Cardiac muscle cell (in vitro differentiated cells and primary cell): Measurements from ENCODE around the gene RFX2. TPM values are rescaled to one million over a fixed set of nuclear protein-coding genes. Genes with fewer than 3 reads are reported as not detected.
"Not testable (repeated sequence)": the region's sequence is repeated elsewhere in the genome, so short reads cannot be mapped to it uniquely, and the experiment has no call there.

Source experiments
- DNase-seq, 2 donors: peaks; one replicate each; pipeline versions ENCODE4 v3.0.0 to v3.0.0-alpha.2; 2010 to 2017; ENCODE audit warnings: low read depth in 1 of 2, low spot score in 1 of 2
- H3K27ac ChIP-seq: fragments of 200-600 bp; sonication (generic); 2 replicates; pipeline ENCODE4 v1.5.1; 2016
- H3K27me3 ChIP-seq: fragments of 200-600 bp; sonication (generic); 2 replicates; pipeline ENCODE4 v1.6.0; 2016; ENCODE audit warnings: control low read depth
- H3K36me3 ChIP-seq: fragments of 200-600 bp; sonication (generic); 2 replicates; pipeline ENCODE4 v1.5.1; 2016; ENCODE audit warnings: control low read depth
- H3K4me1 ChIP-seq: fragments of 200-600 bp; sonication (generic); 2 replicates; pipeline ENCODE4 v1.8.1; 2017; ENCODE audit warnings: low read depth, mild to moderate bottlenecking, mixed run types
- H3K4me3 ChIP-seq: fragments of 200-600 bp; sonication (generic); 2 replicates; pipeline ENCODE4 v1.5.1; 2016; ENCODE audit warnings: mild to moderate bottlenecking
- H3K9me3 ChIP-seq: fragments of 200-600 bp; sonication (generic); 2 replicates; pipeline ENCODE4 v1.5.1; 2017; ENCODE audit warnings: low read depth, mild to moderate bottlenecking, control low read depth
- CTCF ChIP-seq: IDR thresholded peaks from 2 replicates; pipeline ENCODE4 v1.5.1; 2012; ENCODE audit warnings: low read depth, mild to moderate bottlenecking, low read length
- polyA plus RNA-seq: library from polyadenylated mRNA; unstranded; fragments of >200 nt; fragmentation: Nextera tagmentation; extraction: Ambion mirVana; gene quantifications from 2 replicates; pipeline ENCODE4 v1.2.1, GENCODE V29; 2016
- total RNA-seq: library from RNA; depleted of rRNA; stranded (reverse); fragments of >200 nt; gene quantifications from 2 replicates; pipeline ENCODE4 v1.2.3, GENCODE V29; 2016

The RFX2 gene
- total and polyA plus RNA-seq, 2 experiments from 2014 or later: 3.0 to 3.9 TPM

- Histone ChIP-seq H3K27me3 (no peaks in the 10 kb centered on the region), H3K4me1 (no peaks in the 10 kb centered on the region), H3K27ac (no peak overlapping the region), H3K36me3 (no peaks in the 10 kb centered on the region), H3K4me3 (no peak overlapping the region), H3K9me3 (no peaks in the 10 kb centered on the region)
- TF ChIP-seq CTCF: no peak
- DNase-seq: no peak
Measured at GRCh38 chr19:5989388-5990074, 120.8 kb downstream of the RFX2 start.

- no peaks in the 10 kb centered on the region for H3K27me3 ChIP-seq
- H3K27ac ChIP-seq: no peak overlapping the region
- H3K4me3 ChIP-seq: no peak overlapping the region
- no peaks in the 10 kb centered on the region for H3K4me1 ChIP-seq
- DNase-seq: peak in 1 of 2 donors; percentile 47
- no peak for TF ChIP-seq CTCF
- H3K9me3 ChIP-seq: no peaks in the 10 kb centered on the region
- no peaks in the 10 kb centered on the region for H3K36me3 ChIP-seq
Measured at GRCh38 chr19:5988517-5989387, 121.5 kb downstream of the RFX2 start.

- no peak overlapping the region for H3K27ac ChIP-seq
- H3K36me3 ChIP-seq: no peaks in the 10 kb centered on the region
- no peaks in the 10 kb centered on the region for H3K9me3 ChIP-seq
- DNase-seq: peak; percentile 85 to 86
- H3K27me3 ChIP-seq: no peaks in the 10 kb centered on the region
- no peaks in the 10 kb centered on the region for H3K4me1 ChIP-seq
- TF ChIP-seq CTCF: peak; percentile 91
- H3K4me3 ChIP-seq: no peak overlapping the region
Measured at GRCh38 chr19:5987077-5987818, 123.1 kb downstream of the RFX2 start.

GRCh38 chr19:5985837-5986236 is 124.5 kb downstream of the RFX2 start:
- H3K4me3 ChIP-seq, H3K4me1 ChIP-seq, H3K9me3 ChIP-seq: not testable (repeated sequence)

GRCh38 chr19:5985098-5985783 is 125.1 kb downstream of the RFX2 start:
- H3K4me3 ChIP-seq: no peak overlapping the region
- peak in 1 of 2 donors; percentile 84 for DNase-seq
- H3K36me3 ChIP-seq: no peaks in the 10 kb centered on the region
- H3K9me3 ChIP-seq: no peaks in the 10 kb centered on the region
- no peaks in the 10 kb centered on the region for H3K4me1 ChIP-seq
- TF ChIP-seq CTCF: no peak
- H3K27ac ChIP-seq: no peak overlapping the region
- no peaks in the 10 kb centered on the region for H3K27me3 ChIP-seq

More at GRCh38 chr19:5985837-5986236, 124.5 kb downstream of the RFX2 start:
- not testable (repeated sequence) for H3K27ac ChIP-seq, H3K36me3 ChIP-seq, DNase-seq, H3K27me3 ChIP-seq
